ENCODE data around the gene SLC38A10.

The SLC38A10 gene

DNA sequence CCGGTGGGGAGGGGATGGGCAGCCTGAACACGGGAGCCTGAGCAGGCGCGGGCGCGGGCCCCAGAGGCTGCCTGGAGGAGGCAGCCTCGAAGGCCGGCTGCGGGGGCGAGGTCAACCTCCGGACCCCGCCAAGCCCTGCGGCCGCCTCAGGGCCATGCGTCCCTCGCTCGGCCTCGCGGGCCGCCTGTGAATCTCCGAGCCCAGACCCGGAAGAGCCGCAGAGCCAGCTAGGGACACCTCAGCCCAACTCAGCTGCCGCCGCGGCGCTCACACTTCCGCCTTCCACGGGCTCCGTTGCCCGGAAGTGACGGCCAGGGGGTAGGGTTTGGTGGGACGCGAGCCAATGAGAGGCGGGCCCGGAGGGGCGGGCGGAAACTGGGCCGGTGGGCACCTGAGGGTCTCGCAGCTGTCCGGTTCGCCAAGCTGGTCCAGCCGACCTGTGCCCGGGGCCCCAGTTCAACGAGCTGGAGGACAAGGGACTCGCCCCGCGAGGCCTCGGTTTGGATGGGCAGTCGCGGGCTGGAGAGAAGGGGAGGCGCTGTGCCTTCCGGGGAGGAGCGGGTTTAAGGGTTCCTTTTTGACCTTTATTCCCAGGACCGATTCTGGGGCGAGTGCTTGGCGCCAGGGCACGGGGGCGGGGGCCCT lies at the start of gene SLC38A10:
Gene SLC38A10 (minus strand): TSS at position 277 of the 645 bp plus-strand sequence. CDS start 386 bp downstream, outside the sequence.
- peak; percentile 96 for DNase-seq

DNA sequence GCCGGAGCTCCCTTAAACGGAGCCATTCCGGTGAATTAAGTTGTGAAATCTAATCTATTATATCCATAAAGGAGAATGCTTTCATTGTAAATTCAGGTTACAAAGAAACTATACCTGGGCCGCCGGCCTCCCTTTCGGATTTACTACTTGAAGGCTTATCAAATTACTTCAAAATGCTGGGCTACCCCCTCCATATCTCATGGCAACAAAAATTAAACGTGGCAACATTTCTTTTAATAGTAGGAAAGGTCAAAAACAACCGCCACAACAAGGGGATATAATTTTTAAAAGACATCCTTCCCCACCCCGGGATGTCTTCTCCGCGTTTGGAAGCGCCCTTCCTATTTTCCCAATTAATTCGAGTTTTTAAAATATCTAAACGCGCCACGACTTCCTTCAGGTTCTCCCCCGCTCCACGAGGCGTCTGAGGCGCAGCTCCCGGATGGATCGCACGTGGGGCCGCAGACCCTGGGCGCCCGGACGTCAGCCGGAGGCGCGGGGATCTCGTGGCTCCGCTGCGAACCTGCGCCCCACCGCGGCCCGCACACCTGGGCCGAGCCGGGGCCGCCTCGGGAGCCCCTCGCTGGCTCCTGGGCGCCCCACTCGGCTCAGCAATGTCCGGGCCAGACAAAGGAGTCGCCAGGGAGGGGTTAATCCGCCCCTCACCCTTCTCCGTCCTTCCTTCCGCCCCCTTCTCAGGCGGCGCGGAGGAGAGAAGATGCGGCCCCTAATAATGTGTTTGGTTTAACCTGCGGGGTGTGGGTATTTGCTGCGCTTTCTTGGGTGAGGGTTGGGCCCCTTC lies 47.4 kb upstream of the SLC38A10 start:
- DNase-seq, result no peak

GRCh38 chr17:81341516-81342268 lies 46.6 kb upstream of the SLC38A10 start:
- no peak for DNase-seq

DNA sequence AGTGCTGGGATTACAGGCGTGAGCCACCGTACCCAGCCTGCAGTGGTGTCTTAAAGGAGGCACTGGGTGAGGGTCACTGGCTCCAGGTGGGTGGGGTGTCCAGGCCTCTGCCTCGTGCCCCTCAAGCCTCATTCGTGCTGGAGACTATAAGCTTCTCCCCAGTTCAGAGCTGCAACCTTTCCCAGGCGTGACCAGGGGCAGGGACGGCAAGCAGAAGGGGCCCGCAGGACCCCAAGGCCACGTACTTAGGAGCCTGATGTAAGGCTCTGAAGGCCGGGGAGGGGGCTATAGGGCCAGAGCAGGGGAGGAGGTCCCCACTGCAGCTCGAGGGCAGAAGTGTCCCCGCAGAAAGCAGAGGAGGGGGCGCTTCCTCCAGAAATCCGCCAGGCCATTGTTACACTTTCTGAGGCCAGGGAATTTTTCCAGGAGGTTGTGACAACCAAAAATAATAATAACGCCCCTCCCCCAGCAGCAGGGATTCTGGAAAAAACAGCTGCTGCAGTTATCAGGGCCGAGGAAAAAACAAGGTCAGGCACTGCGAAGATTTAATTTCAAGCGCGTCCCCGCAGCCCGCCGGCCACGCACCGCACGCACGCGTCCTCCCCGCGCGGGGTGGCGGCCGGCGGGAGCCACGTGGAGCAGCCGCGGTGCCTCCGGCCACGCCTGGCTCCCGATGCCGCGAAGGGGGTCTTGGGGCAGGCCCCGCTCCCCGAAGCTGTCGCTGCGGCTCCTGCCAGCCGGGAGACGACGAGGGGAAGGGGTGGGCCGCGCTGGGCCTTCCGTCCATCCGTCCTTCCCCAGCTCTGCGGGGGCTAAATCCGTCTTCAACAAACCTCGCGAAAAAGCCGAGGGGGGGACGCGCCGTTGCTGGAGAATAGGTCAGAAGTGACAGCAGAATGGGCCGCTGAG lies 45.8 kb upstream of the SLC38A10 start:
- DNase-seq, result no peak

- DNase-seq, result no peak
These were observed 44.6 kb upstream of the SLC38A10 start for GRCh38 chr17:81339534-81340296.

DNA sequence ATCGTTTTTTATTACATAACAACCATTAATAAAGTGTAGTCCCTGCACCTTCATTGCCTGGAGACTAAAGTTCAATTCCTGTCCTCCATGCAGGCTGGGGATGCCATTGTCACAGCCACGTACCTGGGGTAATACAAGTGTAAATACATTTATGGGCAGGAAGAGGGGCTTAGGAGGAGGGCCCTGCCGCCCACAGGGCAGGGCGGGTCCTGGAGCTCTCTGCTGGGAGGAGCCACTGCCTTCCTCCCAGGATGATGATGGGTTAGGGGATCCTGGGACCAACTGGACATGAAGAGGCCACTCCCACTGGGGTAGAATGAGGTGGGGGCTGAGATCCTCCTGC lies 44.1 kb upstream of the SLC38A10 start:
- no peak for DNase-seq

DNA sequence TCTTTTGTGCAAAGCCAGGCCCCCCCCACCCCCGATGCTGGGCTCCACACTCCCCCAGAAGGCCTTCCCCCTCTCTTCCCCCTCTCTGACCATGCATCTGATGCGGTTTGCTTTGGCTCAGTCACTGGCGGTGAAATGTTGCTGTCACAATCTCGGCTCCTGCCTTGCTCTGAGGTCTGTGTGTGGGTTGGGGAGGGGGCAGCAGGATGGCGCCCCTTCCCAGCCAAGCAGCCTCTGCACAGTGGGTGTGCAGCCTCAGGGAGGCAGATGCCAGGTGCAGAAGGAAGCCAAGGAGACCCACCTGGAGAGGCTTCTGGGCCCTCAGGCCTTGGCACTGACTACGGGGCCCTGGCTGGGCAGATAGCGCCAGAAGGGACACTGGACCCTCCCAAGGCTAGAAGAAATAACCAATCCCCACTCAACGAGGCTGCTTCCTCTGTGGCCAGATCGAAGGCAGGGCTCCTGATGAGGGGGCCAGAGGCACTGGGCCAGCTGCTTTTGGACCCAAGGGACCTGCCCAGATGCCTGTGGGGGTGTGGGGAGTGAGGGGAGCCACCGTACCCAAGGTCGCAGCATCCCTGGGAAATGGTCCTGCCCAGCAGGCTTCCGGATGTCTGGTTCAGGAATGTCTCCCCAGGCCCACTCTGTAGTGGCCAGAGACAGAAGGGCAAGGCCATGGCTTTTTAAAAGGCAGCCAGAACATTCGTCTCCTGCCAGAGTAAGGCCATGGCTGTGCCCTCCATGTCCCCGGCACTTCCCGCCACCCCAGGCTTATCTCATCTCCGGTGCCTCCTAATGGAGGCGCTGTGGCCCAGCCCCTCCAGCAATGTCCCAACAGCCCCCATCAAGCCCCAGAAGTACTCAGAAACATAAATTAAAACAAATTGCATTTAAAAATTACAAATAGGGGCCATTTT lies 43.4 kb upstream of the SLC38A10 start:
- no peak for DNase-seq

DNA sequence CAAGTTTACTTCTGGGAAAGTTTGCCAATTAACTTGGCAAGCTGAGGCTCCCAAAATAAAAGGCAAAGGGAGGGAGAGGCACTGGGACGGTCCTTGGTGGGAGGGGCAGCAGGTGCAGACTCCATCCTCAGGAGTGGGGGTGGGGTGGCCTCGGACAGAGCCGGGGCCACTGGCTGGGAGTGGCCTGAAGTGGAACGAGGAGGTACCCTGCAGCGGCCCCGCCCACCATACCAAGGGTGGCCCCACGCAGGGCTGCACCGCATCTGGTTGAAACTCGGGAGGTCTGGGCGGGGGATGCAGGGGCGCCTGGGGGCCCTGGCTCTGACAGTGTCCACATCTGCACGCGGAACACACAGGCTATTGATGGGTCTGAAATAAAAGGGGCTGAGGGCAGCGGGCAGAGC lies 42.4 kb upstream of the SLC38A10 start:
- DNase-seq, result no peak

- DNase-seq, result no peak
These were observed 41.8 kb upstream of the SLC38A10 start for GRCh38 chr17:81336930-81337325.

GRCh38 chr17:81336296-81336929 lies 41.3 kb upstream of the SLC38A10 start:
- DNase-seq, result no peak

DNA sequence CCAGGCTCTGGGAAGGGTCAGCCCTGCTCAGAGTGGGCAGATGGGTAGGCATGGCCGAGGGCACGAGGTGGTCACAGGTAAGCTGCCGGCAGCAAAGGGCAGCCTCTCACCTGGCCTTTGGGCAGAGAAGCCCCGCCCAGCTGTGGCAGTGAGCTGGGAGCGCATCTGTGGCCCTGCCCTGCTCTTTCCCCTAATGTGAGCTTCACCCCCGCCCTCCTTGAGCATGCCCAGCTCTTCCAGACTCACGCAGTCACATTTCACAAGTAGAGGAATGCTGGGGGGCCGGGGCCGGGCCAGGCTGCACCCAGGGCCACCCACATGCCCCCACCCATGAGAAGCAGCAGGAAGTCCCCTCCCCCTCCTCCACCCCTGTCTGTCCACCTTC lies 40.7 kb upstream of the SLC38A10 start:
- no peak for DNase-seq

DNA sequence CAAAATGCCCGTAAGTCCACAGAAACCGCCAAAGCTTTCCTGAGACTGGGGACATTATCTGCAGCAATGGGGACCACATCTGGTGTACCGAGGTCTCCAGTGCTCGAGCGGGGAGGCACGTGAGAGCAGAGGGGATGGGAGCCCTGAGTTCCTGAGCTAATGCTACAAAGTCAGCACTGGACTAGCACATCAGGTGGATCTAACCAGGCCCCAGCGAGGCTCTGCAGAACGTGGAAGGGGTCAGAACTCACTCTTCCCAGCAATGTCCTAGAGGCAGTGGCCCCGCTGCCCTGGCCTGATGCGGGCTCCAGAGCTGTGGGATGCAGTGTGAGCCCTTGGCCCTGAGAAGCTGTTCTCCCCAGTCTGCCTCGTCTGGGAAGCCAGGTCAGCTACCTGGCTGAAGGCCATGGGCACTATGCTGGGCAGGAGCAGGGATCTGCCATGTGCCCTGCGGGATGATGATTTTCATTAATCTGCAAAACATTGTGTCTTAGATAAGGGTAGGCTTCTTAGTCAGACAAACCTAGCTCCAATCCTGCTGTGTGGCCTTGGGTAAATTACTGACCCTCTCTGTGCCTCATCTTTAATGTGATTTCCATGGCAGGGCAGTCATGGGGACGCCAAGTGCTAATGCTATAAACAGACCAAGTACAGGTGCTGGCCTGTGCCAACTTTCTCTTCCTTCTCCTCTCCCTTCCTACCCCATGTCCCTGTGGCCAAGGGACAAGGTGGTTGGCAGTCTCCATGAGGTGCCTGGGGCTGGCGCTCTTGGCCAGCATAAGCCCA lies 40.1 kb upstream of the SLC38A10 start:
- DNase-seq, result no peak

DNA sequence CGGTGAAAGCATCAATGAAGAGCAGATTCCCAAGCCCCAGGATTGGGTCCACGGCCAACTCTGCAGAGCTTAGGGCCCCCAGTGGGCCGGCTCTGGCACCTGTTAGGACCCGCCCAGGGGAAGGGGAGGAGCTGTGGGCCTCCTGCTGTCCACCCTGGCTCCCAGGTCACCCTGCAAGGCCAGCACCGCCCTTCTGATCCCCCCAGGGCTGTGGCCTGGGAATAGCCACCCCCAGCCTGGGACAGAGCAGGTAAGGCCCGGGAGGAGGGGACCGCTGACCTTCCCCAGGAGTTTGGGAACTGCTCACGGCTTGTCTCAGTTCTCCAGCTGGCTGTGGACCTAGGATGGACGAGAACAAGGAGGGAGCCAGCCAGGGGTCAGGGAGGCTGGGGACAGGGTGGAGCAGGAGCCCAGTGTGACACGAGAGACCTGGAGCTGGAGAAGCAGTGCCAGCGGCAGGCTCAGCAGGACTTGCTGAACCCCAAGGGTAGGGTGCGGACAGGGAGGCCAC lies 39.3 kb upstream of the SLC38A10 start:
- DNase-seq, result no peak

- DNase-seq, result no peak
These were observed 38.7 kb upstream of the SLC38A10 start for GRCh38 chr17:81333616-81334368.

- DNase-seq, result no peak
These were observed 37.9 kb upstream of the SLC38A10 start for GRCh38 chr17:81332914-81333528.

DNA sequence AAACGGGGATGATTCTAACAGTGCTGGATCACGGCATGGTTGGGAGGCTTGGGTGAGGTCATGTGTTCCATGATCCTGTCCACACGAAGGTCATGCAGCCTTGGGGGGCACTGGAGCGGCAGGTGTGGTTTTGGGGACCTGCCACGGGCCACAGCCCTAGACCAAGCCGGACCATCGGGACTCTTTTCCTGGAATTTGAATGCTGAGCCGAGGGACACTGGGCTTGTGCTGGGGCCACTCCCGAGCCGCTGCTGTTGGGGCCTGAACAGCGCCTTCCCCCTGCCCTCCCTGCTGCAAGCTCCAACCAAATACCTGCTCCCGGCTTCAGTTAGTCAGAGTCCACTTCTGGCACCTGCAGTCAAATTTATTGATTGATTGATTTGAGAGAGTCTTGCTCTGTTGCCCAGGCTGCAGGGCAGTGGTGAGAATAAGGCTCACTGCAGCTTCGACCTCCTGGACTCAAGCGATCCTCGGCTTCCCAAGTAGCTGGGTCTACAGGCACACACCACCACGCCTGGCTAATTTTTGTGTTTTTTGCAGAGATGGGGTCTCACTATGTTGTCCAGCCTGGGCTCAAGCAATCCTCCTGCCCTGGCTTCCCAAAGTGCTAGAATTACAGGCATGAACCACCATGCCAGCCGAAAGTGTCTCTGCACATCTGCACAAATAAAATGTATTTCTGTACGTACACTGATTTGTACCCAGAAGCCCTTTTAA lies 37.2 kb upstream of the SLC38A10 start:
- DNase-seq, result no peak

GRCh38 chr17:81331527-81332043 lies 36.5 kb upstream of the SLC38A10 start:
- no peak for DNase-seq

Data from hematopoietic multipotent progenitor cell treated with erythropoietin and hydrocortisone succinate and interleukin-3 and kit ligand, for 6 days (in vitro differentiated cells).